ENCODE results near the gene PDCD1LG2.

Gene PDCD1LG2

DNA sequence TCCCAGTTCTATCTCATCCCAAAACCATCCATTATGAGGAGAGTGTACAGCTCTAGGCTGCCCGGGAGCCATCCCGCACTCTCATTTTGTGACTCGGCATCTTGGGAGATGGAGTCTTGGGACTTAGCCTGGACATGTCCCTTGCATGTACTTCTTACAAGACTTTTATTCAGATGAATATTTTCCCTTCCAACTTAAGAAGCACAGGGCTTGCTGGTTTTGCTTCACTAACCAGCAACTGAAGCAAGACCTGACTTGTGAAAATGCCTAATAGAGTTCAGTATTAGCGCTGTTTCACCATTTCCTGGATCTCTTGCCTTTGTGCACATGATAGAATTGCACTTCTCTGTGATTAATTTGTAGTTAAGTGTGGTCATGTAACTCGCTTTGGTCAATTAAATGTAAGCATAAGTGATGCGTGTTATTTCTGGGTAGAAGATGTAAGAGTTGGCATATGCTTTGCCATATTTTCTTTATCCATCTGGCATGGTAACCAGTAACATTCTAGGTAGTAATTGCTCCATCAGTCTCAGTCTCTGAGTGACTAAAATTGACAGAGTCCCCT is 55.8 kb downstream of the PDCD1LG2 start:
- DNase-seq: no peak
- Histone ChIP-seq H3K9ac (ENCODE audit: low read length) (no peak overlapping the region), H2AFZ (ENCODE audit: low read length) (no peak overlapping the region), H3K4me3 (ENCODE audit: low read length) (no peak overlapping the region), H3K36me3 (replicated peaks; ENCODE audit: insufficient read depth, low read length) (no peaks in the 10 kb centered on the region), H3F3A (ENCODE audit: insufficient read depth, low read length) (no peaks in the 10 kb centered on the region), H3K79me2 (ENCODE audit: low read length) (no peaks in the 10 kb centered on the region), H3K27ac (ENCODE audit: low read length) (no peak overlapping the region), H4K20me1 (ENCODE audit: insufficient read depth, low read length) (no peaks in the 10 kb centered on the region), H3K27me3 (replicated peaks; ENCODE audit: insufficient read depth, low read length) (no peaks in the 10 kb centered on the region), H3K9me3 (replicated peaks; ENCODE audit: insufficient read depth, low read length) (no peaks in the 10 kb centered on the region), H3K4me1 (ENCODE audit: low read length) (peaks cover 12% of the 10 kb centered on the region), H3K9me2 (replicated peaks; ENCODE audit: insufficient read depth, low read length) (no peaks in the 10 kb centered on the region), H3K4me2 (ENCODE audit: low read depth, low read length) (no peak overlapping the region)
- TF ChIP-seq CTCF (IDR thresholded peaks at IDR 0.05; ENCODE audit: low read length): no peak

DNA sequence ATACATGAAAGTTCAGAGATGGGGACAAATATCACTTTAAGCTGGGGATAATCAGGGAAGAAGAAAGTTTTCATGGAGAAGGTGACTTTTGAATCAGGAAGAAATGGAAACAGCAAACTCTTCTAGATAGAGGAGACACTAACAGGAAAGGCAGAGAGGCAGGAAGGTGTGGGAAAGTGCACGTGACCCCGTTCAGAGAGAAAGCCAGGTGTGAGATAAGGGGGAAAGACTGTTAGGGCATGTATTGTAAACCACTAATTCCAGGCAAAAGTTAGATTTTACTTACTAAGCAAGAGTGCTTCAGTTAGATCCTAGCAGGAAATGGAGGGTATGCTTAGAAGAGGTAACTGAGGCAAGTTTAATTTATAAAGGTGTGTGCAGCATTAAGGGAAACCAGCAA is 58.5 kb downstream of the PDCD1LG2 start:
- Histone ChIP-seq H3K9ac (ENCODE audit: low read length) (no peak overlapping the region), H2AFZ (ENCODE audit: low read length) (no peak overlapping the region), H3K36me3 (replicated peaks; ENCODE audit: insufficient read depth, low read length) (no peaks in the 10 kb centered on the region), H3K27me3 (replicated peaks; ENCODE audit: insufficient read depth, low read length) (no peaks in the 10 kb centered on the region), H4K20me1 (ENCODE audit: insufficient read depth, low read length) (no peaks in the 10 kb centered on the region), H3K79me2 (ENCODE audit: low read length) (no peaks in the 10 kb centered on the region), H3K4me3 (ENCODE audit: low read length) (no peak overlapping the region), H3F3A (ENCODE audit: insufficient read depth, low read length) (no peaks in the 10 kb centered on the region), H3K9me3 (replicated peaks; ENCODE audit: insufficient read depth, low read length) (no peaks in the 10 kb centered on the region), H3K9me2 (replicated peaks; ENCODE audit: insufficient read depth, low read length) (no peaks in the 10 kb centered on the region), H3K4me1 (ENCODE audit: low read length) (peaks cover 12% of the 10 kb centered on the region), H3K27ac (ENCODE audit: low read length) (no peak overlapping the region), H3K4me2 (ENCODE audit: low read depth, low read length) (no peak overlapping the region; the same call in 1 of the 2 replicates)
- TF ChIP-seq CTCF (IDR thresholded peaks at IDR 0.05; ENCODE audit: low read length) (no peak), EZH2 (optimal IDR thresholded peaks at IDR 0.05; ENCODE audit: low read depth, low read length) (no peak), EZH2phosphoT487 (IDR thresholded peaks at IDR 0.05; ENCODE audit: low read length) (no peak)
- no peak for DNase-seq

DNA sequence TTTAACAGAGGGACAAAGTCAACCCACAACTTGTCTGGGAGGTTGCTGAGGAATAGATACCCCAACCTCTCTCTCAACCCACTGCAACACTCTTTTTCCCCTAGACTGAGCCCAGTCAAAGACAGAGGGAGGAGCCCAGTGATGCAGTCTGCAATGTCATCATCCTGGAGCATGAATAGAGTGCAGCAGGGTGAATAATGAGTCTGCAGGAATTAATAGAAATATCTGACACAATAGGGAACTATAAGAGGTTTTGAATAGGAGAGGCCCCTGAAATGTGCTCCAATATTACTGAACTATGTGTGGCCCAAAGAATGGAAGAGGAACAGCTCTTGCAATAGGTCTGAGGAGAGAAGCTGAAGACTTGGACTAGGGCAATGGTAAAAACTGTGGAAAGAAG is 59.1 kb downstream of the PDCD1LG2 start:
- Histone ChIP-seq H3K27me3 (replicated peaks; ENCODE audit: insufficient read depth, low read length) (no peaks in the 10 kb centered on the region), H3K9me2 (replicated peaks; ENCODE audit: insufficient read depth, low read length) (no peaks in the 10 kb centered on the region)

More for the DNA sequence above, 59.1 kb downstream of the PDCD1LG2 start:
- no peak overlapping the region for H3K27ac ChIP-seq (ENCODE audit: low read length)
- H3K36me3 ChIP-seq (replicated peaks; ENCODE audit: insufficient read depth, low read length): no peaks in the 10 kb centered on the region
- H3K4me1 ChIP-seq (ENCODE audit: low read length): peaks cover 12% of the 10 kb centered on the region
- no peak overlapping the region for H2AFZ ChIP-seq (ENCODE audit: low read length)
- no peak overlapping the region for H3K4me3 ChIP-seq (ENCODE audit: low read length)
- H3K79me2 ChIP-seq (ENCODE audit: low read length): no peaks in the 10 kb centered on the region
- H3K4me2 ChIP-seq (ENCODE audit: low read depth, low read length): no peak overlapping the region; the same call in 1 of the 2 replicates
- H3K9ac ChIP-seq (ENCODE audit: low read length): no peak overlapping the region
- no peaks in the 10 kb centered on the region for H4K20me1 ChIP-seq (ENCODE audit: insufficient read depth, low read length)
- TF ChIP-seq CTCF (IDR thresholded peaks at IDR 0.05; ENCODE audit: low read length) (no peak), EZH2 (optimal IDR thresholded peaks at IDR 0.05; ENCODE audit: low read depth, low read length) (no peak), EZH2phosphoT487 (IDR thresholded peaks at IDR 0.05; ENCODE audit: low read length) (no peak)
- no peaks in the 10 kb centered on the region for H3K9me3 ChIP-seq (replicated peaks; ENCODE audit: insufficient read depth, low read length)
- no peaks in the 10 kb centered on the region for H3F3A ChIP-seq (ENCODE audit: insufficient read depth, low read length)
- DNase-seq: no peak
